LHCN-M2 (cell line): Measurements from ENCODE around the gene LRMDA. TPM values are rescaled to one million over a fixed set of nuclear protein-coding genes. Genes with fewer than 3 reads are reported as not detected.
A peak's percentile ranks its signal among the peaks of the same experiment; 100 is the strongest.

ENCODE experiments used
- DNase-seq: peaks from one replicate; pipeline ENCODE4 v3.0.0-alpha.2; 2012; ENCODE audit warnings: low read depth
- total RNA-seq: library from RNA; depleted of rRNA; stranded (reverse); fragments of >200 nt; gene quantifications from 2 replicates; pipeline ENCODE4 v1.2.3, GENCODE V29; 2014

Gene LRMDA
- total RNA-seq, 1 experiment from 2014 or later = not detected

DNA sequence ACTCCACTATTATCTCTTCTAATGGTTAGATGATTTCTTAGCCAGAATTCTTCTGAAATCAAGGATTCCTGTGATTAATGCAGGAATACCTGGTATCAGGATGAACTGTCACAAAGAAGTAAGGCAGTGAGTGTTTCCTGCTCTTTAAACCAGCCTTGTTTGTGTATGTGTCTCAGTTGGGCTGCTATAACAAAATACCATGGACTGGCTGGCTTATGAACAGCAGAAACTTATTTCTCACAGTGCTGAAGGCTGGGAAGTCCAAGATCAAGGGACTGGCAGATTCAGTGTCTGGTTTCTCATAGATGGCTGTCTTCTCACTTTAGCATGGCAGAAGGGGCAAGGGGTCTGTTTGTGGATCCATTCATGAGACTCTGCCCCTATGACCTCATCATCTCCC is 42.7 kb downstream of the LRMDA start:
- DNase-seq = no peak

DNA sequence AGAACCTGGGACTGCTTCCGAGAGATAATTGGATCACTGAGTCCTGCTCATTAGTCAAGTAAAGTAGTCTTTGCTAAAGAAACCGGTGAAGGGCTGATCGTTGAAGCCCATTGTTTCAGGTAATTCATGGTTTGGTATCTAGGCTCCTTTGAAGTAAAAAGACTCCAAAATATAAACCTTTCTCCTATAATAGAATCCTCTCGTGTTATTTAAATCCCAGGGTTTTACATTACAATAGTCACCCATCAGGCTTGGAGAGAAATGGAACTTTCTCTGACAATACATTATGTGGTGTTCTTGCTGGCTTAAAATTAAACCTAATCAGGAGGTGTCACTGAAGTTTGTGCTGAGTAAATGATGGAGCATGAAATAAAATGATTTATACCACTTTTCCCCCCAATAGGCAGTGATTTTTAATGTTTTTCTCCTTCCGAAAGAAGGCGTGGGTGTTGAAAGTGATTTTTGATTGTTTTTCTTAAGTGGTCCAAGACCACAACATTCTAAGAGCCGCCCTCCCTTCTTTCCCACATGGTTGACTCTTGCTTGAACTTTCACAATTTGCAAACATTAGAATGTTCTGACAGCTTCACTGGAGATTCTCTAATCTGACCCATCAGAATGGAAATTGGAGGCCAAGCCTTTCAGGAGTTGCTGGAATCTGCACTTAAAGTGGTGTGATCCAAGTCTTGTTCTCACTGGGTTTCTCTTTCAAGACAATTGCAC is 44.2 kb downstream of the LRMDA start:
- DNase-seq = no peak

DNA sequence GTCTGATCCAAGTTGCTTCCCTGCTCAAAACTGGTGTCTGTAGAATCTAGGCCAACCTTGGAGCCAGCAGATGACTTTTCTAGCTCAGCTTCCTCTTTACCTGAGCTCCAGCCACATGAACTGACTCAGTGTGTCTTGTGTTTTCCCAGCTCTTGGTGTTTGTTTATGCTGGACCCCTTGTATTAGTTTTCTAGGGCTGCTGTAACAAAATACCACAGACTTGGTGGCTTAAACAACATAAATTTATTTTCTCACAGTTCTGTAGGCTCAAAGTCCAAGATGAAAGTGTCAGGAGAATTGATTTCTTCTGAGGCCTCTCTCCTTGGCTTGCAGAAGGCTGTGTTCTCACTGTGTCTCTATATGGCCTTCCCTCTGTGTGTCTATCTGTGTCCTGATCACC is 45.1 kb downstream of the LRMDA start:
- DNase-seq = no peak

DNA sequence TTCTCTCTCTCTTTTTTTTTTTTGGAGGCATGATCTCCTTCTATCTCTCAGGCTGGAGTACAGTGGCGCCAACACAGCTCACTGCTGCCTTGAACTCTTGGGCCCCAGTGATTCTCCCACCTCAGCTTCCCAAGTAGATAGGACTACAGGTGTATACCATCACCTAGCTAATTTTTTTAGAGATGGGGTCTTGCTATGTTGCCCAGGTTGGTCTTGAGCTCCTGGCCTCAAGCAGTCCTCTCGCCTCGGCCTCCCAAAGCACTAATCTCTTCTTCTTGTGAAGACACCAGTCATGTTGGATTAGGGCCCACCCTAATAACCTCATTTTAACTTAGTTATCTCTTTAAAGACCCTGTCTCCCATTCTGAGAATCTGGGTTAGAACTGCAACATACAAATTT is 45.6 kb downstream of the LRMDA start:
- DNase-seq = no peak

DNA sequence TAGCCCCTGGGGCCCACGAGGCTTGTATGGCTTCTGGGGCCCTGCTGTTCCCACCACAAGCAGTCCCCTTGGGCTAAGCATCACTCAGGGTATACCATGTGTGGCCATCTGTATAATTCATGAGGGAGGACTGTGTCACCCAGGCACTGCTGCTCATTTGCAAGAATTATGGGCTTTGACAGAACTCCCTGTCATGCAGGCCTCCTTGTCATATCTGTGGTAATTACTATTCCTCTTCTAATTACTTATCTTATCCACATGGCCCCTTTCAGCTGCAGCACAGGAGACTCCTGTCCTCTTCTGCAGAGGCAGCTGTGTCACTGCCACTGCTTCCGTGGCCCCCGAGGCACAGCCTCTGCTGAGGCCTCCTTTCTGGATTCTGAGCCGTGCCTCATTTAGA is 46.3 kb downstream of the LRMDA start:
- DNase-seq = no peak

DNA sequence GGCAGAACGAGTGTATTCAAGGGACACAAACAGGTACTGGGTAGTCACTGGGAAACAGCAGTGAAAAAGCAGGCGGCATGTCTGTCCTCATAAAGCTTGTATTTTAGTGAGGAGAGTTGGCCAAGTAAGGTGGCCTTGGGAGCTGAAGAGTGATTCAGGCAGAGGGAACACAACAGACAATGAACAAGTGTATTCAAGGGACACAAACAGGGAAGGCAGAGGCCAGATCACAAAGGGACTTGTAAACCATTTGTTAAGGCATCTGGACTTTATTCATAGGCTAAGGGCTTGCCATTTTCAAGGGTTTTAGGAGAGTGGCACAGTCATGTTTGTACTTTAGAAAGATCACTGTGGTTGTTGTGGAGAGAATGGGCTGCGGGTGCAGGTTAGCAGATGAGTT is 49.0 kb downstream of the LRMDA start:
- no peak for DNase-seq

DNA sequence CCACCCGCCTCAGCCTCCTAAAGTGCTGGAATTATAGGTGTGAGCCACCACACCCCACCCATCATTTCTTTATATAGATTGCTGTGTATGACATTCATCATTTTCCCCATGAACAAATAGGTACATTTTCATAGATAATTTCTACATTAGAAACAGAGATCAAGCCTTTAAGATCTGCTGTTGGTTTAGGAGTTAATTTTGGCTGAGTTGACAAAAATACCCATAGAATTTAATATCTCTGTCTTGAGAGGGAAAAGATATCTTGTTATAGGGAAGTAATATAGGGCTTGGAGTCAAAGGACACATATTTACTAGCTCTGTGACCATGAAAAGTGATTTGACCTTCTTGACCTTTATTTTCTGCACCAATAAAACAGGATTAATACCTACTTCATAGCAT is 51.8 kb downstream of the LRMDA start:
- DNase-seq = no peak

DNA sequence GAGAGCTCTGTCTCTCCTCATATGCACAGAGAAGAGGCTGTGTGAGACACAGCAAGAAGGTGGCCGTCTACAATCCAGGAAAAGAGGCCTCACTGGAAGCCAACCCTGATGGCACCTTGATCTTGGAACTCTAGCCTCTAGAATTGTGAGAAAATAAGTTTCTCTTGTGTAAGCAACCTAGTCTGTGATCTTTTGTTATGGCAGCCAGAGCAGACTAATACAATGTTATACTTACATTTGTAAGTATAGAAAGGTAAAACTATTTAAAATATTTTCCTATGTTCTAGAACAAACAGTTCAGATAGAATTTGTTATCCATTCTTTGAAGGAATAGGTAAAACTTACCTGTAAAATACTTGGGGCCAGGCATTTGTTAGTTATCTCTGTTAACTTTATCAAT is 53.3 kb downstream of the LRMDA start:
- no peak for DNase-seq

DNA sequence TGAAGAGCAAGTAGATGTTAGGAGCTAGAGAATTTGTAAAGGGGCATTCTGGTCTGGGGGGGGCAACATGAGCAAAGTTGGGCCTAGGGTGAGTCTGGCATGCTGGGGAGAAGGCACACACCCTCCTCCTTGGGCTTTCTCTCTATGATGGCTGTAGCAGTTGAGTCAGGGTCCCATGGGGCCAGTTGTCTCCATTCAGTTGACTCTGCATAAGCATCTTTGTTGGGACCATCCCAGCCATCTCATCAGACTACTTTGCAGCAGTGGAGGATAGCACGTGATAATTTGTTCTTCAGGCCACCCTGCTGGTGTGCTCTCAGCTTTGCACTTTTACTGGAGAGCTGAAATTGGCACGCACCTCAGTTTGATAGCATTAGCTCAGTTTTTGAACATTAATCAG is 55.2 kb downstream of the LRMDA start:
- DNase-seq = no peak

DNA sequence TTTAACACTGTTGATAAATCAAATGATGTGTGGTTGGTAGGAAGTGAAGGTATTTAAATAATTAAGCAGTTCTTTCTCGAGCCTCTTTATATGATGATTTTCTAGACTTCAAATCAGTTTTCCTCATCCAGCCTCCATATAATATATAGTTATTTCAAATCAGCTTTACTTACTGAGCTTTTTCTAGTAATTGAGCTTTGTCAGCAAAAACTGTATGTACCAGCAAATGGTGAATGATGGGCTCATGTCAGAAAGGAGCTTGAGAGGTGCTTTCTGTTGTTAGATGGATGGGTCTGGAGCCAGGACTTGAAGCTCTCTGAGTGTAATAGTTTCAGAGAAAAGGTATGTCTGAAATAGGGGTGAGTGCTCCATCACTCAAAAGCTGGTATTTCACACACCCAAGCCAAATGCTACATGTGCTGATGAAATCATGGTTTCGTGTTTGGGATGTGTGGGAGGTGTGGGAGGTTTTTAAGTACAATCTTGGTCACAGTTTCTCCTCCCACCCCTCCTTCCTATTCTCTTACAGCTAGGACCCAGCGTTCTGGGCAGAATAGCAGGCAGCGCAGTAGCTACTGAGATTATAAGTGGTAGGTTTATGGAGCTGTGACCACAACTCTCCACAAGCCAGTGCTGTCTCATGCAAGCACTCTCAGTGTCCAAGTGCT is 55.8 kb downstream of the LRMDA start:
- no peak for DNase-seq

DNA sequence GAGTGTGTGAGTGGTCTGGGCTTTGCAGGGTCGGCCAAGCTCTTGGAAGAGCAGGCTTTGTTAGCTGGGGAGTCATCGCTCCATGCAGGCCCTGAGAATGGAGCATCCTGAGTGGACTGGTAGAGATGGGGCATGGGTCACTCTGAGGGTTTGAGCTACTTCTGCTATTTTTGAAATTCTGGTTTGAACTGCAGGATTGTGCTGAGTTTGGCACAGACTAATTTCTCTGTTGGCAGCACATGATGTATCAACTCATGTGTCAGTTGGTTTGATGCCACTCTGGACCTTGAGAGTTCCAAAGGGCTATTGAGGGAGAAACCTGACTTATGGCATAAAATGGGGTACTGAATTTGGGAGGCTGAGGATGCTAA is 56.3 kb downstream of the LRMDA start:
- no peak for DNase-seq

DNA sequence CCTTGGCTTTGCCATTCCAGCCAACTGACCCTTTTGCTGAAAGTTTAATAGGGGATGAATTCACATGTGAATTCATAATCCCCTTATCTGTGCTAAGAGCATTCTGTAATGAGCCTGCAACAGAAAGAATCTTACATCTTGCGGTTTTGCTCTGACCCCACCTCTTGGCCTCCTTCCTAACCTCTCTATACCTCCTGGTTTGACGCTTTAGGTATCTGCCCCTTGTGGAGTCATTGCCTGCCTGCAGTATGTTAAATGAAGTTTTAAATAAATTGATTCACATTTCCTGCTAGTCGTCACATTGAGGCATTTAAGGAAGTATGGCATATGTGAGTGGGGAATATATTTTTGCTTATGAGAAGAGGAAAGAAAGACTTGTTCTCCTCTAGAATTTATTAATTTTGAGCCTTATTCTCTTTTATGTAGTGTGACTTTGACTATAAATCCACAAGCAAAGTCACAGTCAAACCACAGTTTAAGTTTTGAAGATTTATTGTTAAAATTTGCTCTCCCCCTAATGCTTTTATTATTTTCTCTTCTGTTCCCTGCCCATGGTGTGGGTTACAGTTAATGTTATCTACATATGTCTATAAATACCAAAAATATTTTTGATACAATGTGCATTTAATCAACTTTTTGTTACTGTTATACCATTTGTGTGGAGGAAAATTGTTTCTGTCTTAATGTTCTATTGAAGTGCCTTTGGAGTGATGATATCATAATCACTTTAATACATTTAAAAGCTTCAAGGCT is 60.9 kb downstream of the LRMDA start:
- DNase-seq = no peak

DNA sequence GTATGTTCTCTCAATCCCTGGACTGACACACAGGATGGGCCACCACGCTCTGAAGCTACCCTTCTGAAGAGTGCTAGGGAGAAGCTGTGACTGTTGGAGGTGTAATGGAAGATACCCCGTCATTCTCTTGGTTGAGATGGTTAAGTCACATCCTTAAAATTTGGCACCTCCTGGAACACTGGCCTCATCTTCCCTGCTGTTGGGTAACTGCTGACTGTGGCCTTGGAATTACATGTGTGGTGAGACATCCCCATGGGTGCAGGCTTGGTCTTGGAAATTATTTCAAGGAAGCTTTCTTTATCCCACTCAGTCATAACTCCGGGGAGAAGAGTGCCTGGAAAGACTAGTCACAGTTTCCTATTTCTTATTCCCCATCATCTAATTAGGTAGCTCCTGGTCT is 62.0 kb downstream of the LRMDA start:
- no peak for DNase-seq

DNA sequence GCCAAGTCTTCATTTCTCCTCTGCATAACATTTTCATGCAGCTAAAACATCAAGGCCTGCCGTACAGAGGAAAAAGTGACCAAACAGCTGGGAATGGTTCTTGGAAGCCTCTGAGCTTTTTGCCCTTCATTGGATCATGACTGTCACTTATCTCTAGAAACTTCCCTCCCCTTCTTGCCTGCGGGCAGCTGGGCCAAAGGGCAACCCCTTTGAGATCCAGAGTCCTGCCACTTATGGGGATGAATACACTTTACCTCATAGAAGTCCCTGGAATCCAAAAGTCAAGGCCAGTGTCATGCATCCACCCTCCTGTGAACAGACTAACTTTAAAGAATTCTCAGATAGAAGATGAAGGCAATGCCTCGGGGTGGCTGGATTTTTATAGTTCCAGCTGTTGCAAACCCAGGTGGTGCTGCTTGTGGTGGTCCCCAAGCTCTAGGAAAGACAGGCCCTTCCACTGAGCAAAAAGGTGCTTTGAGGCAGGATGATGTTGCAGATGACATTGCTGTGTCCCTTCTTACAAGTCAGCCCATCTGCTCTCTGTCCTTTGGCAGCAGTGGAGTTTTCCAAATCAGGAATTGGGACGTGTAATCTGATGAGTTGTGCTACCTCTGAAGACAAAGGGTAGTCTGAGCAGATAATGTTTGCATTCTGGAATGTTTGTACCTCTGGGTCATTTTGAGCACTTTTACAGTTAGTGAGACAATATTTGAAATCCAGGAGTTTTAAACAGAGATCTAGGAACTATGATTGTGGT is 64.2 kb downstream of the LRMDA start:
- no peak for DNase-seq

DNA sequence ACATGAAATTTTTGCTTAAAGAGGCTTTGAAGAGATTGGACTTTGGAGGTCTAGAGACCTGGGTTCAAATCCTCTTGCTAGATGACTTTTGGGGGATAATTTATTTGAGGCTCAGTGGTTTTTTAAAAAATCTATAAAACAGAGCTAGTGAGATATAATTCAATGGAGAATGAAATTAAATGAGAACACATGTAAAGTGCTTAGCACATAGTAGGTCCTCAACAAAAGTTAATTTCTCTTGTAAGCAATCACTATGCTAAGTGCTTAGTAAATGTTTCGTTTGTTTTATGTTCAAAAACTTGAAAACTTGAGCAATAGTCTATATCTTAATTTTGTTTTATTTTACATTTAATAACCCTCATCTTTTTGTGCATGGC is 64.8 kb downstream of the LRMDA start:
- no peak for DNase-seq

DNA sequence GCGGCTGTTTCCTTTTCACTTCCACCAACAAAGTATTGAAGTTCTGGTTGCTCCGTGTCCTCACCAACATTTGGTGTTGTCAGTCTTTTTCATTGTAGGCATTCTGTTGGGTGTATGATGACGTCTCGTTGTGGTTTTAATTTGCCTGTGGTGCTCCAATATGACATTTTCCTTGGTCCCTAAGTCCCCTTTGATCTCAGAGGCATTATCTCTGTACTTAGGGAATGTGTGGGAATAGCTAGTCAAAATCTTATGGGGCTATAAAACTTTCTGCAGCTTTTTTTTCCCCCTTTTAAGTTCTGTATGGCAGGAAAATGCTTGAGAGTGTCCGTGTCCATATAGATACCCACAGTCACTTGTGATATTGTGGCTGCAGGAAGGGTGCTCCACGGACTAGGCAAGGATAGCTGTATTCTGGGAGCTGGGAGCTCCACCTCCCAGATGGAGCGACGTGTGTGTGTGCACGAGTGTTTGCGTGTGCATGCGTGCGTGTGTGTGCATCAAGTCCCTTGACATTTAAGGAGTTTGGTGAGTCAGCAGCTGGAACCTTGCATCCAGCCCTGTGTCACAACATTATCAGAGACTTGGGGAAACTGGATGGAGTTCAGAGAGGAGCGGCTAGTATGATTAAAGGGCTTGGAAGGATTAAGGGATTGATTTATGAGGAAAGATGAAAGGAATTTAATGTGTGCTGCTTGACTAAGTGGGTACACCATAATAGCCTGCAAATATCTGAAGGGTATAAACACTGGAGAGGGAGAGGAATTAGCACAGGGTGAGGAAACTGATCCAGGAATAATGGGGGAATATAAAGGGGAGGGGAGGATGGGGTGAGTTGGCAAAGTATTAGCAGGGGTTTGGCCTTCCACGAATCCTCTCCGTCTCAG is 66.8 kb downstream of the LRMDA start:
- DNase-seq = peak; percentile 29

DNA sequence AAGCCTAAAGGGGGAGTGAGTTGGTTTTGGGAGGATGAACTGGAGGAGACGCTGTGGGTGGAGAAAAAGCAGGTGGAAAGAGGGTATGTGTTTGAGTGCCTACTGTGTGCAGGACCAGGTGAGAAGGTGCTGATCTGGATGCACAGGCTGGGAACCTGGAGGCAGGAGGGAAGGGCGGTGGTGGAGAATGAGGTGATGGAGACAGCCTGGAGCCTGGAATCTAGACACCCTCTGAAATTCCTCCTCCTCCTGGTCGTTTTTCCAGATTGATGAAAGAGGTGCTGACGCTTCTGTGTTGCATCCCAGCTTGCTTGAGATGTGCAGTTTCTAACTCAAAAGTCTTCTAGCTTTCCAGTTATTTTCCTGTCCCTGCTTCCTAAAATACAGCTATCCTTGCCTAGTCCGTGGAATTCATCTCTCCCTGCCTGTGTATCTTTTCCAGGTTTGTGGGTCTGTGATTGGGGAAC is 67.5 kb downstream of the LRMDA start:
- no peak for DNase-seq

DNA sequence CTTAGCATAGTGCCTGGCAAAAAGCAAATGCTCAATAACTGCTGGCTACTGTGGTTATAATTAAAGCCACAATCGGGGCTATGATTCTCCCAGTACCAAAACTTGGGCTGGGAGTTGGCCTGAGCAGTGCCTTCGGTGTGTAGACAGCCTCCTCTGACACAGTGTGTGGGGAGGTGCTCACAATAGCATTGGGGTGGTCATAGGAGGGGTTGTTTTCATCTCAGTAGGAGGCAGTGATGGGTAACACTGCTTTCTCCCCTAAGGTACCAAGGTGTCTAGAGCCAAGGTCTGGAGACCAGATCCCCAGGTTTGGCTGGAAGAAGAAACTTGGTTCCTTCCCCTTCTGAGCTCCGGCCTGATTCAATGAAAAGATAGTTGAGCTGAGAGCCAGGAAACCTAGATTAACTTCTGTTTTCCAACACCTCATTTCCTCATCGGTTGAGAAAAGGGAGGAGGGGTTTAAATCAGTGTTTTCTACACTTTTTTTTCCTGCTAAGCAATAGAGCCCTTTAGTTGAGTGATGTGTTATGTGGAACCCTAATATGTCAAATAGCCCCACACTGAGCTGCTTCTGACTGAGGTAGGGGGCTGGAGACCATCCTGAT is 68.2 kb downstream of the LRMDA start:
- no peak for DNase-seq

DNA sequence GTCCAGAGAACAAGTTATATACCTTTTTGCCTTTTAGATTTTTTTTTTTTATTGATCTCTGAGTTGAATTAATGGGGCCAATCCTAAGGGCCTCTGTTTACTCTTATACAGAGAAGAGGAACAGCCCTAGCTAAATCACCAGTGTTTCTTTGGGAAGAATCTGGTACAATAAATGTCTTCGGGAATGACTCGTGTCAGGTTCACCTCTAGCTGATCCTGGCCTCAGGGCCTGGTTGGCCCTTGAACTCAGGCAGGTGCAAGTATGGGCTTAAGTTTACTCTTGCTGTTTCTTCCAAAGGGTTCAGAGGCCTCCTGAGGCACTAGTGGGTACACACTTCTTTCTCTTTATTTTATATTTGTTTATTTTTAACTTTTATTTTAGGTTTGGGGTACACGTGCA is 71.0 kb downstream of the LRMDA start:
- DNase-seq = no peak

DNA sequence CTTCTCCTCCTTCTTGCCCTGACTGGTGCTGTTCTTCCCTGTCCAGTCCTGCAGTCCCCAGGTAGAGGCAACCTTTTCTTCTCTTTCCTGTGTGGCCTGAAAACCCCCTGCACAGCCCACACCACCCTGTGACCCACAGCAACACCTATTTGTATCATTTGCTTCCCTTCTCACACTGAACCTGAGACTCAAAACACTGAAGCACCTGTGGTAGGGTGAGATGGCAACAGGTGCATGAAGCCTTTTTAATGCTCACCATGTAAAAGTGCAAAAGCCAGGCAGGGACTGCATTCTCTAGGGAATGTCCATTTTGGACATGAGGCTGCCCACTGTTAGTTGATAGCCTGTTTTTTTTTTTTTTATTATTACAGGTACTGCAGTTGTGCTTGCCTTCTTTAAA is 71.4 kb downstream of the LRMDA start:
- DNase-seq = no peak

DNA sequence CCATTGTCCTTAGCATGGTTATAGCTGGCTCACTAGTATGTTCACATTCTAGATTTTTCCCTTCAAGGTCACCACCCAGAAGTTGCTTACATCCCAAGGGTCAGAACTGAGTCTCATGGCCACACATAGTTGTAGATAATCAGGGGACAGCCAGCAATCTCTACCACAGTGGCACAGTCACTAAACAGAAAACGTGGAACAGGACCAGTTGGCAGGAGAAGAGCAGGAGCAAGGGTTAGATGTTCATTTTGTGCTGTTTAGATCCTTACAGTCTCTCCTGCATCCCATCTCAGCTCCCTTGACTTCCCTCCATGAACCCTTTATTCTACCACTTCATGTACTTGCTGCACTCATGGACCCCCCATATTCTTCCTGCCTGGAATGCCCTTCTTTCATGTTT is 73.9 kb downstream of the LRMDA start:
- DNase-seq = no peak
